ENCODE measurements around the gene TNFAIP8L1. TPM values are rescaled to one million over a fixed set of nuclear protein-coding genes. Genes with fewer than 3 reads are reported as not detected.

Gene TNFAIP8L1
- total RNA-seq (2014; rRNA removed) = 8.3 and 12.0 TPM in 2 replicates
- percentile 54 among the genes with signal in this experiment for Bru-seq, nascent RNA
- percentile 57 among the genes with signal in this experiment for BruChase-seq, experiment 1, labeled RNA remaining after a 6-hour chase
- BruChase-seq, experiment 2, labeled RNA remaining after a 2-hour chase = percentile 48 among the genes with signal in this experiment
- long read RNA-seq, transcript TNFAIP8L1-201 (2 exons, 3,814 nt) = major isoform, 12 of 38 reads
- long read RNA-seq, partial matches to known transcripts = 0 of 38 reads
- long read RNA-seq, other reads (novel, unspliced or antisense) = 24 of 38 reads

DNA sequence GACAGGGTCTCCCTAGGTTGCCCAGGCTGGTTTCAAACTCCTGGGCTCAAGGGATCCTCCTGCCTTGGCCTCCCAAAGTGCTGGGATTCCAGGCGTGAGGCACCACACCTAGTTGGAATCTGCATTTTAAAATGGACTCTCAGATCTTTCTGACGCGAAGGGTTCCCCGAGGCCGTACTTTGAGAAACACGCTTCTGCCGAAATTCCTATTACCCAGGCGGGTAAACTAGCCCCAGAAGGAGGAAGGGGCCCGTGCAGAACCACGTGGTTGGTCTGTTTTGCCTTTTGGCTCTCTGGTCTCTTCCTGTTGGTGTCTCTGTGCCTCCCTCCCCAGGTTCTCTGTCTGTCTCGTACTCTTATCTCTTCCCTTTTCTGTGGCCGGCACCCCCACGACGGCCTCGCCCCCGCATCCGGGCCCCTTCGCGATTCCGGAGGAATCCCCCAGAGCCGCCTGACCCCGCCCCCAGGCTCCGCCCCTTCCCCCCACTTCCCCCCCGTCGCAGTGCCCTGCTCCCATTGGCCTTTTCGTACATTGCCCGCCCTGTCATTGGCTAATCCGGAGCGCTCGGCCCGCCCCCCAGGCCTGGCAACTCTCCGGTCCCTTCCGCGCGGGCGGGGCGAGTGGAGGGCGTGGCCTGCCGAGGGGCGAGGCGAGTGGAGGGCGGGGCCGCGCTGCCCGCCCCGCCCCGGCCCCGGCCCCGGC is at the start of gene TNFAIP8L1:
TNFAIP8L1 (plus strand) TSS at position 689 of the 703 bp plus-strand sequence. CDS start 12,354 bp downstream, outside the sequence.
- CTCF ChIA-PET = no interaction called here
- H3K9ac ChIP-seq (ENCODE audit: low read length) = peak within 1 kb of the TSS; percentile 73
- no peaks in the 10 kb centered on the region for H3K9me3 ChIP-seq (ENCODE audit: low read length)
- no peaks in the 10 kb centered on the region for H3K27me3 ChIP-seq (ENCODE audit: low read length)
- peak within 1 kb of the TSS; percentile 99 for H3K4me2 ChIP-seq (ENCODE audit: low read length)
- ATAC-seq (peak; percentile 71), DNase-seq (peak; percentile 98)
- H3K4me1 ChIP-seq (ENCODE audit: insufficient read depth, low read length) = peaks cover 34% of the 10 kb centered on the region
- TF ChIP-seq EZH2phosphoT487 (IDR thresholded peaks at IDR 0.05; ENCODE audit: borderline replicate concordance, low read length) (no peak), CTCF (conservative IDR thresholded peaks at IDR 0.05; ENCODE audit: low read depth, low read length) (no peak)
- H2AFZ ChIP-seq (ENCODE audit: low read length) = peak within 1 kb of the TSS; percentile 89
- H3K36me3 ChIP-seq (ENCODE audit: low read depth, low read length) = no peaks in the 10 kb centered on the region
- no peaks in the 10 kb centered on the region for H4K20me1 ChIP-seq (ENCODE audit: low read length)
- BruUV-seq (replicated peaks) = TSS peak; percentile 47
- peak within 1 kb of the TSS; percentile 90 for H3K4me3 ChIP-seq (ENCODE audit: low read length)
- peak within 1 kb of the TSS; percentile 17; the same call in 1 of the 2 replicates for H3K27ac ChIP-seq (ENCODE audit: low read length)
- H3F3A ChIP-seq (ENCODE audit: low read length, unreplicated experiment) = peaks cover 3% of the 10 kb centered on the region
- H3K79me2 ChIP-seq (ENCODE audit: low read length) = peaks cover 22% of the 10 kb centered on the region
- H3K9me2 ChIP-seq (replicated peaks; ENCODE audit: low read length) = no peaks in the 10 kb centered on the region
- POLR2A ChIA-PET (ENCODE audit: unreplicated experiment) = no interaction called here
- intact Hi-C loops (cut with micrococcal nuclease) = no loop called here

DNA sequence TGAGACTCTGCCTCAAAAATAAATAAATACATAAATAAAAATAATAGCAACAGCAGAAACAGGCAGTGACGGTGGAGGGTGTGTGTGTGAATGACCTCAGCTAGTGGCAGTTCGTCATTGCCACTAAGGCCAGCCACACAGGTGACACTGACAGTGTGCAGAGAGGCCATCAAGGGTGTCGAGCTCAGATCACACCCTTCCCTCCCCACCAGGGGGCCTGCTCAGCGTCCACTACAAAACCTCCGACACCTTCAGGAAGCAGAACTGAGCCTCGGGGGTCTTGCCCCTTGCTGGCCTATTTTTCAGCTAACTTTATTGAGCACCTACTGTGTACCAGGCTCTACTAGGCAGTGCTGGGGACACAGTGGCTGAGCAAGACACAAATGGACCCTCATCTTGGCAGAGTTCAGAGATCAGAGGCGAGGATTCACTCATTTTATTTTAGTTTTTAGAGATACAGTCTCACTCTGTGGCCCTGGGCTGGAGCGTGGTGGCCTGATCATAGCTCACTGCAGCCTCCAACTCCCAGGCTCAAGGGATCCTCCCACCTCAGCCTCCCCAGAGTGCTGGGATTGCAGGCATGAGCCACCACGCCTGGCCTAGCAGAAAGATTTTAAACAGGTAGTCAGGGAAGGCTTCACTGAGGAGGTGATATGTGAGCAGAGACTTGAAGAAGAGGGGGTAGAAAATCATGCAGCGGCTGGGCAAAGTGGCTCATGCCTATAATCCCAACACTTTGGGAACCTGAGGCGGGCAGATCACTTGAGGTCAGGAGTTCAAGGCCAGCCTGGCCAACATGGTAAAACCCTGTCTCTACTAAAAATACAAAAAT is 49.5 kb upstream of the TNFAIP8L1 start:
- peak; percentile 53 for ATAC-seq
- BruUV-seq (replicated peaks) = no TSS peak
- POLR2A ChIA-PET (ENCODE audit: unreplicated experiment) = no interaction called here

More for the DNA sequence above, 49.5 kb upstream of the TNFAIP8L1 start:
- no peaks in the 10 kb centered on the region for H3K79me2 ChIP-seq (ENCODE audit: low read length)
- no peak overlapping the region for H3K4me3 ChIP-seq (ENCODE audit: low read length)
- H3K4me2 ChIP-seq (ENCODE audit: low read length) = no peak overlapping the region
- no peaks in the 10 kb centered on the region for H3K4me1 ChIP-seq (ENCODE audit: insufficient read depth, low read length)
- no peaks in the 10 kb centered on the region for H3K9me2 ChIP-seq (replicated peaks; ENCODE audit: low read length)
- H3K9ac ChIP-seq (ENCODE audit: low read length) = no peak overlapping the region
- no peaks in the 10 kb centered on the region for H3K36me3 ChIP-seq (ENCODE audit: low read depth, low read length)
- no peaks in the 10 kb centered on the region for H3K27me3 ChIP-seq (ENCODE audit: low read length)
- no peaks in the 10 kb centered on the region for H3F3A ChIP-seq (ENCODE audit: low read length, unreplicated experiment)
- no peaks in the 10 kb centered on the region for H4K20me1 ChIP-seq (ENCODE audit: low read length)
- no peak overlapping the region for H3K27ac ChIP-seq (ENCODE audit: low read length)
- CTCF ChIA-PET = no interaction called here
- intact Hi-C loops (cut with micrococcal nuclease) = no loop called here
- DNase-seq = peak; percentile 30
- TF ChIP-seq EZH2 (IDR thresholded peaks at IDR 0.05; ENCODE audit: low read length, unreplicated experiment) (no peak), EZH2phosphoT487 (IDR thresholded peaks at IDR 0.05; ENCODE audit: borderline replicate concordance, low read length) (no peak), CTCF (conservative IDR thresholded peaks at IDR 0.05; ENCODE audit: low read depth, low read length) (peak; percentile 64)
- H3K9me3 ChIP-seq (ENCODE audit: low read length) = no peaks in the 10 kb centered on the region
- H2AFZ ChIP-seq (ENCODE audit: low read length) = no peak overlapping the region

All from PC-3 (cell line).